H9 (cell line): ENCODE results near the gene GMPS. TPM values are rescaled to one million over a fixed set of nuclear protein-coding genes. Genes with fewer than 3 reads are reported as not detected.

Experiments
- DNase-seq: peaks from one replicate; pipeline ENCODE4 v3.0.0-alpha.2; 2017
- H2AFZ ChIP-seq: one replicate; pipeline ENCODE4 v1.6.1; 2013; ENCODE audit warnings: mild to moderate bottlenecking, low read length, control low read depth, moderate library complexity
- H2AK5ac ChIP-seq: 2 replicates; pipeline ENCODE4 v1.6.1; 2013; ENCODE audit warnings: low read length, control low read depth, mixed read lengths; ENCODE audit not compliant: insufficient read length
- H2BK120ac ChIP-seq: one replicate; pipeline ENCODE4 v1.6.1; 2013; ENCODE audit warnings: low read depth, mild to moderate bottlenecking, low read length, control low read depth, inconsistent platforms; ENCODE audit not compliant: poor library complexity, severe bottlenecking
- H2BK12ac ChIP-seq: 2 replicates; pipeline ENCODE4 v1.6.1; 2013; ENCODE audit warnings: low read length, control low read depth, mixed read lengths, low read depth; ENCODE audit not compliant: insufficient read length
- H2BK15ac ChIP-seq: 2 replicates; pipeline ENCODE4 v1.6.1; 2013; ENCODE audit warnings: low read depth, low read length, control low read depth
- H2BK20ac ChIP-seq: one replicate; pipeline ENCODE4 v1.6.1; 2013; ENCODE audit warnings: low read depth, mild to moderate bottlenecking, low read length, control low read depth, inconsistent platforms; ENCODE audit not compliant: poor library complexity, severe bottlenecking
- H2BK5ac ChIP-seq: 2 replicates; pipeline ENCODE4 v1.6.1; 2013; ENCODE audit warnings: low read length, control low read depth, mixed read lengths; ENCODE audit not compliant: insufficient read length
- H3K14ac ChIP-seq: 2 replicates; pipeline ENCODE4 v1.6.1; 2013; ENCODE audit warnings: low read length, control low read depth; ENCODE audit not compliant: insufficient read depth
- H3K18ac ChIP-seq: 2 replicates; pipeline ENCODE4 v1.6.1; 2013; ENCODE audit warnings: low read depth, mild to moderate bottlenecking, mixed read lengths, low read length, control low read depth; ENCODE audit not compliant: insufficient read length
- H3K23ac ChIP-seq: 2 replicates; pipeline ENCODE4 v1.6.1; 2013; ENCODE audit warnings: low read length, control low read depth, mixed read lengths, low read depth; ENCODE audit not compliant: insufficient read length
- H3K23me2 ChIP-seq: 2 replicates; pipeline ENCODE4 v1.6.1; 2013; ENCODE audit warnings: low read depth, mild to moderate bottlenecking, mixed read lengths, low read length, control low read depth; ENCODE audit not compliant: insufficient read length, poor library complexity, severe bottlenecking
- H3K27ac ChIP-seq: 2 replicates; pipeline ENCODE4 v1.5.1; 2013; ENCODE audit warnings: low read length, control low read depth, mixed read lengths, low read depth; ENCODE audit not compliant: insufficient read length
- H3K27me3 ChIP-seq: 2 replicates; pipeline ENCODE4 v1.6.1; 2013; ENCODE audit warnings: low read length, control low read depth, inconsistent platforms; ENCODE audit not compliant: insufficient read depth
- H3K4ac ChIP-seq: 2 replicates; pipeline ENCODE4 v1.6.1; 2013; ENCODE audit warnings: low read depth, mild to moderate bottlenecking, control low read depth, inconsistent platforms, low read length, moderate library complexity
- H3K4me1 ChIP-seq: 2 replicates; pipeline ENCODE4 v1.6.1; 2013; ENCODE audit warnings: low read length, control low read depth, inconsistent platforms; ENCODE audit not compliant: insufficient read depth
- H3K4me2 ChIP-seq: 2 replicates; pipeline ENCODE4 v1.6.1; 2013; ENCODE audit warnings: low read length, control low read depth, mixed read lengths; ENCODE audit not compliant: insufficient read length, insufficient read depth
- H3K56ac ChIP-seq: 2 replicates; pipeline ENCODE4 v1.6.1; 2013; ENCODE audit warnings: low read depth, mild to moderate bottlenecking, mixed read lengths, low read length, control low read depth; ENCODE audit not compliant: insufficient read length
- H3K79me1 ChIP-seq: 2 replicates; pipeline ENCODE4 v1.6.1; 2013; ENCODE audit warnings: low read depth, mild to moderate bottlenecking, moderate library complexity, low read length, control low read depth, inconsistent platforms; ENCODE audit not compliant: insufficient read depth, poor library complexity, severe bottlenecking
- H3K79me2 ChIP-seq: 2 replicates; pipeline ENCODE4 v1.6.1; 2013; ENCODE audit warnings: low read length, control low read depth, inconsistent platforms; ENCODE audit not compliant: insufficient read depth
- H3K9ac ChIP-seq: 2 replicates; pipeline ENCODE4 v1.6.1; 2013; ENCODE audit warnings: low read length, control low read depth, mixed read lengths; ENCODE audit not compliant: insufficient read length; ENCODE audit errors: extremely low read depth
- H3K9me3 ChIP-seq: one replicate; pipeline ENCODE4 v1.6.1; 2013; ENCODE audit warnings: low read depth, low read length, inconsistent platforms; ENCODE audit not compliant: control insufficient read depth
- H3T11ph ChIP-seq: one replicate; pipeline ENCODE4 v1.6.1; 2013; ENCODE audit warnings: mild to moderate bottlenecking, low read length, control low read depth, inconsistent platforms
- H4K20me1 ChIP-seq: one replicate; pipeline ENCODE4 v1.6.1; 2013; ENCODE audit not compliant: control insufficient read depth, insufficient read length, insufficient read depth
- H4K5ac ChIP-seq: 2 replicates; pipeline ENCODE4 v1.6.1; 2013; ENCODE audit warnings: low read depth, mild to moderate bottlenecking, mixed read lengths, low read length, control low read depth; ENCODE audit not compliant: insufficient read length
- H4K8ac ChIP-seq: replicated peaks from 2 replicates; pipeline ENCODE4 v1.6.1; 2013; ENCODE audit warnings: low read length, control low read depth, mixed read lengths, low read depth; ENCODE audit not compliant: insufficient read length
- H4K91ac ChIP-seq: 2 replicates; pipeline ENCODE4 v1.6.1; 2013; ENCODE audit warnings: low read depth, mild to moderate bottlenecking, moderate library complexity, mixed read lengths, low read length, control low read depth; ENCODE audit not compliant: insufficient read length
- H3K27ac Mint-ChIP-seq, 3 experiments: 2 replicates in 2 of 3; 3 replicates in 1 of 3; pipeline ENCODE4 v1.8.0; 2020 to 2021; ENCODE audit warnings: mixed read lengths in 3 of 3, mild to moderate bottlenecking in 1 of 3, moderate library complexity in 1 of 3
- H3K27me3 Mint-ChIP-seq: 2 replicates; pipeline ENCODE4 v1.8.0; 2021; ENCODE audit warnings: low read depth, mild to moderate bottlenecking, moderate library complexity, mixed read lengths
- H3K36me3 Mint-ChIP-seq, 3 experiments: 2 replicates in 2 of 3; 3 replicates in 1 of 3; pipeline ENCODE4 v1.8.0; 2020 to 2021; ENCODE audit warnings: low read depth in 3 of 3, mixed read lengths in 3 of 3; ENCODE audit not compliant: insufficient read depth in 1 of 3
- H3K4me1 Mint-ChIP-seq, 2 experiments: 2 replicates each; pipeline ENCODE4 v1.8.0; 2020; ENCODE audit warnings: mixed read lengths in 2 of 2
- H3K4me3 Mint-ChIP-seq, 2 experiments: 2 replicates in 1 of 2; 3 replicates in 1 of 2; pipeline ENCODE4 v1.8.0; 2020 to 2021; ENCODE audit warnings: mild to moderate bottlenecking in 2 of 2, mixed read lengths in 2 of 2, moderate library complexity in 1 of 2
- H3K9me3 Mint-ChIP-seq, 2 experiments: 2 replicates in 1 of 2; 3 replicates in 1 of 2; pipeline ENCODE4 v1.8.0; 2020; ENCODE audit warnings: mild to moderate bottlenecking in 2 of 2, mixed read lengths in 2 of 2, moderate library complexity in 1 of 2
- WGBS: extraction: QIAGEN DNeasy Blood & Tissue Kit; methylation state at CpG from one replicate; pipeline ENCODE4 v1.1.7; 2013; ENCODE audit warnings: missing lambda C conversion rate, low lambda C conversion rate, mixed read lengths; ENCODE audit not compliant: insufficient read length; ENCODE audit errors: extremely low coverage; 5-methylcytosine and 5-hydroxymethylcytosine counted together
- total RNA-seq: library from RNA; stranded (reverse); gene quantifications from 2 replicates; pipeline ENCODE4 v1.2.1, GENCODE V29; 2021
- TF ChIP-seq, protein P1 (sequence below): fragments of 200-600 bp; sonication (generic); conservative IDR thresholded peaks from 3 replicates; pipeline ENCODE4 v1.8.0; 2021; ENCODE audit warnings: antibody characterized with exemption, mild to moderate bottlenecking

GMPS gene
- total RNA-seq, 1 experiment from 2014 or later, result 142 TPM

DNA sequence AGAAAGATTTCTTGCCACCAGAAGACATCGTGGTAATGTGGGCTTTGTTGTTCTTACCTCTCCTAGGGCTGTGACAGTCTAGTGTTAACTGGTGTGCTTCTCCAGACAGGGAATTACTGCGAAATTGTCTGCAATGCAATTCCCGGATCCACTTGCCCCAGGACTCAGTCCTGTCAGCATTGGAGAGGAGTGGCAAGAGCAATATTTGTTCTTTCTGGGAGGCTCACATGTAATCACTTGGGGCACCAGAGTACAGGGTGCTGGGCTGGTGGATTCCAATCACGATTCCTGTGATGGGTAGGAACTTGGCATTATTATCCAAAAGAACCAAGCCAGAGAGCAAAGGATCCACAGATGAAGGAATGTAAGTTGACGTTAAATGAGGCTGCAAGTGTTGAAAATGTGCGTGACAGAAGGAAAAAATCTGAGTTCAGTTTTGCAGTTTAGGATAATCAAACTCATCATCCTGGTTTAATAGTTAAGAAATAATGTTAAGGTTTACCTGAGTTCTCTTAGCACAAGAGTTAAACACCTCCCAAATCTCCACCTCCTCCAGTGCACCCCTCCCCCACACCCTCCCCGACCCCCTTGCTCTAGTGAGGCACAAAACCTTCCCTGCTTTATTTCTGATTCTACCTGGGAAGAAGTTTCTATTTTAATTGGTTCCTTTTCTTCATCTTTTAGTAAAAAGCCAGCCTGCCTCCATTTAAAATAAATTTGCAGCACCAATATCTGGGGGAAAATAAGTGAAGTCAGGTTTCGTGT lies 79.2 kb downstream of the GMPS start:
- Histone ChIP-seq H3K56ac (no peak overlapping the region), H3K4me1 (peaks cover 3% of the 10 kb centered on the region; the same call in 1 of the 2 replicates), H3K27me3 (no peaks in the 10 kb centered on the region), H4K91ac (no peak overlapping the region), H3T11ph (no peak overlapping the region), H3K23ac (no peak overlapping the region), H2AFZ (no peak overlapping the region), H3K18ac (no peak overlapping the region), H3K79me1 (no peaks in the 10 kb centered on the region), H3K4ac (no peak overlapping the region), H3K79me2 (no peaks in the 10 kb centered on the region), H4K8ac (no peak overlapping the region), H3K14ac (no peak overlapping the region), H2BK12ac (no peak overlapping the region), H3K9me3 (no peaks in the 10 kb centered on the region), H3K9ac (no peak overlapping the region), H3K4me2 (no peak overlapping the region), H2BK5ac (no peak overlapping the region), H2BK15ac (no peak overlapping the region), H2BK20ac (no peak overlapping the region), H3K23me2 (no peaks in the 10 kb centered on the region), H2BK120ac (no peak overlapping the region), H3K27ac (no peak overlapping the region), H2AK5ac (no peak overlapping the region), H4K20me1 (no peaks in the 10 kb centered on the region), H4K5ac (no peak overlapping the region)
- Mint-ChIP-seq H3K9me3 (peaks cover 3 to 5% of the 10 kb centered on the region in 2 experiments; a peak in 2 of 5 replicates), H3K27me3 (no peaks in the 10 kb centered on the region; the same call in 1 of the 2 replicates), H3K4me1 (peaks cover 23 to 26% of the 10 kb centered on the region in 2 experiments), H3K4me3 (no peak overlapping the region), H3K36me3 (peaks cover 5 to 12% (median 7%) of the 10 kb centered on the region in 3 experiments; a peak in 4 of 7 replicates), H3K27ac (peak overlapping the region; percentile 18 to 68 (median 31); a peak in 5 of 7 replicates)
- TF ChIP-seq, protein P1, sequence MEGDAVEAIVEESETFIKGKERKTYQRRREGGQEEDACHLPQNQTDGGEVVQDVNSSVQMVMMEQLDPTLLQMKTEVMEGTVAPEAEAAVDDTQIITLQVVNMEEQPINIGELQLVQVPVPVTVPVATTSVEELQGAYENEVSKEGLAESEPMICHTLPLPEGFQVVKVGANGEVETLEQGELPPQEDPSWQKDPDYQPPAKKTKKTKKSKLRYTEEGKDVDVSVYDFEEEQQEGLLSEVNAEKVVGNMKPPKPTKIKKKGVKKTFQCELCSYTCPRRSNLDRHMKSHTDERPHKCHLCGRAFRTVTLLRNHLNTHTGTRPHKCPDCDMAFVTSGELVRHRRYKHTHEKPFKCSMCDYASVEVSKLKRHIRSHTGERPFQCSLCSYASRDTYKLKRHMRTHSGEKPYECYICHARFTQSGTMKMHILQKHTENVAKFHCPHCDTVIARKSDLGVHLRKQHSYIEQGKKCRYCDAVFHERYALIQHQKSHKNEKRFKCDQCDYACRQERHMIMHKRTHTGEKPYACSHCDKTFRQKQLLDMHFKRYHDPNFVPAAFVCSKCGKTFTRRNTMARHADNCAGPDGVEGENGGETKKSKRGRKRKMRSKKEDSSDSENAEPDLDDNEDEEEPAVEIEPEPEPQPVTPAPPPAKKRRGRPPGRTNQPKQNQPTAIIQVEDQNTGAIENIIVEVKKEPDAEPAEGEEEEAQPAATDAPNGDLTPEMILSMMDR, result no peak
- no CpG with 5 or more reads among the region's 8 CpGs for WGBS
- DNase-seq, result no peak
